ENCODE results near the gene WSB2.

Gene WSB2

DNA sequence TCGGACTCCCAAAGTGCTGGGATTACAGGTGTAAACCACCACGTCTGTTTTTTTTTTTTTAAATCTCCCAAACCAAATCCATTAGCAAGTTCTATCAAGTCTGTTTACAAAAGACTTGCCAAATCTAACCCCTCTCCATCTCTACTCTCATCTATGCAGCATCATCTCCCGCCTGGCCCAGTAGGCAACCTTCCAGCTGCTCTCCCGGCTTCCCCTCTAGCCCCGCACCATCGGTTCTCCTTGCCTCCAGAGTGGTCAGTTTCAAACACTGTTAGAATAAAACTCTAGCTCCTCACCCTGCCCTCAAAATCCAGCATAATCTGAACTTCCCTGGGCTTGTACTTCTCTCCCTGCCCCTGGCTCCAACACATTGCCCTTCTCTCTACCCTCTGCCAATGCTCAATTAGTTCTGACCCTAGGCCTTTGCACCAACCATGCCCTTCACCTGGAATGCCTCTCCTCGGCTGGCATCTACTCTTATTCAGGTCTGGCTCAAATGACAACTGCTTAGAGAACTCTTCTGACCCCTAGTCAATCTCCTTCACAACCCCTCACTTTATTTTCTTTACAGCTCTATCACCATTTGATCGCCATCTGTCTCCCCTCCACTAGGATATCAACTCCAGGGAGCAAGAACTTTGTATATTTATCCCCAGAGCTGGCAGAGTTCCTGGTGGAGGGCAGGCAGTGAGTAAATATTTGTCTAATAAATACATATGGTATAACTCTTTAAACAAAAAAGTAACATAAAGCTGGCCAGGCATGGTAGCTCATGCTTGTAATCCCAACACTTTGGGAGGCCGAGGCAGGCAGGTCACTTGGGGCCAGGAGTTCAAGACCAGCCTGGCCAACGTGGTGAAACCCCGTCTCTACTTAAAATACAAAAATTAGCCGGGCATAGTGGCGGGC is 4.9 kb downstream of the WSB2 start:
- TF ChIP-seq, protein P1, sequence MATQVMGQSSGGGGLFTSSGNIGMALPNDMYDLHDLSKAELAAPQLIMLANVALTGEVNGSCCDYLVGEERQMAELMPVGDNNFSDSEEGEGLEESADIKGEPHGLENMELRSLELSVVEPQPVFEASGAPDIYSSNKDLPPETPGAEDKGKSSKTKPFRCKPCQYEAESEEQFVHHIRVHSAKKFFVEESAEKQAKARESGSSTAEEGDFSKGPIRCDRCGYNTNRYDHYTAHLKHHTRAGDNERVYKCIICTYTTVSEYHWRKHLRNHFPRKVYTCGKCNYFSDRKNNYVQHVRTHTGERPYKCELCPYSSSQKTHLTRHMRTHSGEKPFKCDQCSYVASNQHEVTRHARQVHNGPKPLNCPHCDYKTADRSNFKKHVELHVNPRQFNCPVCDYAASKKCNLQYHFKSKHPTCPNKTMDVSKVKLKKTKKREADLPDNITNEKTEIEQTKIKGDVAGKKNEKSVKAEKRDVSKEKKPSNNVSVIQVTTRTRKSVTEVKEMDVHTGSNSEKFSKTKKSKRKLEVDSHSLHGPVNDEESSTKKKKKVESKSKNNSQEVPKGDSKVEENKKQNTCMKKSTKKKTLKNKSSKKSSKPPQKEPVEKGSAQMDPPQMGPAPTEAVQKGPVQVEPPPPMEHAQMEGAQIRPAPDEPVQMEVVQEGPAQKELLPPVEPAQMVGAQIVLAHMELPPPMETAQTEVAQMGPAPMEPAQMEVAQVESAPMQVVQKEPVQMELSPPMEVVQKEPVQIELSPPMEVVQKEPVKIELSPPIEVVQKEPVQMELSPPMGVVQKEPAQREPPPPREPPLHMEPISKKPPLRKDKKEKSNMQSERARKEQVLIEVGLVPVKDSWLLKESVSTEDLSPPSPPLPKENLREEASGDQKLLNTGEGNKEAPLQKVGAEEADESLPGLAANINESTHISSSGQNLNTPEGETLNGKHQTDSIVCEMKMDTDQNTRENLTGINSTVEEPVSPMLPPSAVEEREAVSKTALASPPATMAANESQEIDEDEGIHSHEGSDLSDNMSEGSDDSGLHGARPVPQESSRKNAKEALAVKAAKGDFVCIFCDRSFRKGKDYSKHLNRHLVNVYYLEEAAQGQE (IDR thresholded peaks at IDR 0.05; ENCODE audit: insufficient read depth in 1 of 2, low read depth in 2 of 2, low read length in 2 of 2): no peak
- TF ChIP-seq SIN3A (IDR thresholded peaks at IDR 0.05; ENCODE audit: borderline replicate concordance, insufficient read depth, low read length) (no peak), TAF1 (IDR thresholded peaks at IDR 0.05; ENCODE audit: borderline replicate concordance, insufficient read depth, low read length) (no peak), FOXP2 (optimal IDR thresholded peaks at IDR 0.05; ENCODE audit: borderline replicate concordance, extremely low read depth, extremely low read length, insufficient read depth) (no peak), POLR2AphosphoS5 (IDR thresholded peaks at IDR 0.05; ENCODE audit: low read depth, low read length) (no peak)

DNA sequence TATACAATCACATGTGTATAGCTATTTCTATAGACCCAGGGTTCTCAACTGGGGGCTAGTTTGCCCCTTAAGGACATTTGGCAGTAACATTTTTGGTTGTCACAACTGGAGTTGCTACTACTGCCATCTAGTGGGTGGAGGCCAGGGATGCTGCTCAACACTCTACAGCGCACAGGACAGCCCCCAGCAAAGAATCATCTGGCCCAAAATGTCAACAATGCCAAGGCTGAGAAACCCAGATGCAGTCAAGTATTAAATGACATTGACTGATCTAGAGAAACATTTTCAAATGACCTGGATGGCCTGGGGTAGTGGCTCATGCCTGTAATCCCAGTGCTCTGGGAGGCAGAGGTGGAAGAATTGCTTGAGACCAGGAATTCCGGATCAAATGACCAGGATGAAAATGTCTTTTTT is 5.8 kb downstream of the WSB2 start:
- TF ChIP-seq POLR2AphosphoS5 (IDR thresholded peaks at IDR 0.05; ENCODE audit: low read depth, low read length) (no peak), FOXP2 (optimal IDR thresholded peaks at IDR 0.05; ENCODE audit: borderline replicate concordance, extremely low read depth, extremely low read length, insufficient read depth) (no peak), TAF1 (IDR thresholded peaks at IDR 0.05; ENCODE audit: borderline replicate concordance, insufficient read depth, low read length) (no peak), SIN3A (IDR thresholded peaks at IDR 0.05; ENCODE audit: borderline replicate concordance, insufficient read depth, low read length) (no peak)
- TF ChIP-seq, protein P1 (IDR thresholded peaks at IDR 0.05; ENCODE audit: insufficient read depth in 1 of 2, low read depth in 2 of 2, low read length in 2 of 2): no peak

DNA sequence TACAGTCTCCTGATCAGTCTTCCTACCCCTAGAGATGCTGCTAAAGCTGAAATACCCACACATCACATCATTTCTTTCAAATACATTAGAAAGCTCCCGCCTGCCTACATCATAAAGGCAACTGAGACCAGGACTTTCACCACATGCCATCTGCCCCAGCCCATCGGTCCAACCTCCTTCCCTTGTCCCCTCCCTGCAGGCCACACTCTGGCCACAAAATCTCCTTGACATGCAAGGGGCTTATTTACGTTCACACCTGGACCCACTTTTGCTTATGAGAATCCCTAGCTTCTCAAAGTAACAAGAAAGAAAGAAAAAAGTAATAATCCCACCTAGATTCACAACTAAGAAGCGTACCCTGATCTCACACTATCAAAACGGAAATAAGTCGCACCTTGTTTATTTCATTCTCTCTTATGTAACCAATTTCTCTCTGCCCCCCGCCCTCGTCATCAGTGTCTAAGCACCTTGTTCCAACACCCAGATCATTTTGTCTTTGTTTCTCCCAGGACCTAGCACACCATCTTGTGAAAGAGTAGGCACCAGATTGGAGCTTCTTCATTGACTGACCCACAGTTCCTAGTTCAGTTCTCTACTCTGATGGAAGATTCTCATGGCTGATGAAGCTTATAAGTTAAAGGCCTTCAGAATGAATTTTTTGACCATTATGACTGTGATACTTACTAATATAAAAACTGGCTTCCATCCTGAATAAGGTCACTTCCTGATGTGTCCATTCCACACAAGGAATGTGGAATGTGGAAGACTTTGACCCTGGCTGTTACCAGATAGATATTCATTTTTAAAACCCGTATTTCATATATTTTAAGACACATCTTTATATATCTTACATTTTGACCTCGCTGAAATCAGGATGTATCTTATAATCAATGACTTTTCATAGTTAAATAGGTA is 7.7 kb downstream of the WSB2 start:
- TF ChIP-seq, protein P1 (IDR thresholded peaks at IDR 0.05; ENCODE audit: insufficient read depth in 1 of 2, low read depth in 2 of 2, low read length in 2 of 2): no peak
- TF ChIP-seq SIN3A (IDR thresholded peaks at IDR 0.05; ENCODE audit: borderline replicate concordance, insufficient read depth, low read length) (no peak), TAF1 (IDR thresholded peaks at IDR 0.05; ENCODE audit: borderline replicate concordance, insufficient read depth, low read length) (no peak), FOXP2 (optimal IDR thresholded peaks at IDR 0.05; ENCODE audit: borderline replicate concordance, extremely low read depth, extremely low read length, insufficient read depth) (no peak), POLR2AphosphoS5 (IDR thresholded peaks at IDR 0.05; ENCODE audit: low read depth, low read length) (no peak)

DNA sequence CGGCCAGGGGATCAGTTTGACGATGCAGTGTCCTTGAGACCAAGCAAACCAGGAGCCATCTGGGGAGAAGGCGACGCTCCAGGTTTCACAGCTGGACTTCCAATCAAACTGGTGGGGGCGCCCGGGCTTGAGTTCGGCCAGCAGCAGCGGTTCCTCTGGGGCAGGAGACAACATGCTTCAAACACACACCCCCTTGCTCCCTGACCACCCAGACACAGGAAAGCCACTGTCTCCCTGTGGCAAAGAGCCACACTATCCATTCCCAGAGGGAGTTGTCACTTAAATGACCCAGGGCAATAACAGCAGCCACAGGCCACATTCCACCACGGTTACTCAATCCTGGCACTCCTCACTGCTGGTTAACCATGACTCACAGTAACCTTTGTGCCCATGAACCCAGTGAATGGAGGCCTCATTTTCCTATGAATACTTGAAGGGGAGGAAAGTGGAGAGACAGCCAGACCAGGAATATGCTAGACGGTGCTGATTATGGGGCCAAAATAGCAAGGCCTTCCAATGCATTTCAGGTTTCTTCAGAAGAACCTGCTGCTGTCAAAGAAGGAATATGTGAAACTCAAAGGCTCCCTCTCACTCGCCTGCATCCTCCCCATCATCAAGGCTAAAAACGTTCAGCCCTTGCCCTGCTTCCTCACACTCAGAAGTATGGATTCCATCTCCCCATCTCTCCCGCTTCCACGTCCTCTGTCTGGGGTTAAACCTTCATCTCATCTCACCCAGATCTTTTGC is 8.5 kb downstream of the WSB2 start:
- no peak for TF ChIP-seq TAF1 (IDR thresholded peaks at IDR 0.05; ENCODE audit: borderline replicate concordance, insufficient read depth, low read length)
- no peak for TF ChIP-seq FOXP2 (optimal IDR thresholded peaks at IDR 0.05; ENCODE audit: borderline replicate concordance, extremely low read depth, extremely low read length, insufficient read depth)
- no peak for TF ChIP-seq SIN3A (IDR thresholded peaks at IDR 0.05; ENCODE audit: borderline replicate concordance, insufficient read depth, low read length)
- TF ChIP-seq, protein P1 (IDR thresholded peaks at IDR 0.05; ENCODE audit: insufficient read depth in 1 of 2, low read depth in 2 of 2, low read length in 2 of 2): no peak
- TF ChIP-seq POLR2AphosphoS5 (IDR thresholded peaks at IDR 0.05; ENCODE audit: low read depth, low read length): no peak
